NK-92 (cell line): ENCODE results near the gene DAND5.

Experiments
- DNase-seq: peaks from one replicate; lab custom pipeline; 2025; ENCODE audit not compliant: unreplicated experiment; lab: John Stamatoyannopoulos, UW

The DAND5 gene

DNA sequence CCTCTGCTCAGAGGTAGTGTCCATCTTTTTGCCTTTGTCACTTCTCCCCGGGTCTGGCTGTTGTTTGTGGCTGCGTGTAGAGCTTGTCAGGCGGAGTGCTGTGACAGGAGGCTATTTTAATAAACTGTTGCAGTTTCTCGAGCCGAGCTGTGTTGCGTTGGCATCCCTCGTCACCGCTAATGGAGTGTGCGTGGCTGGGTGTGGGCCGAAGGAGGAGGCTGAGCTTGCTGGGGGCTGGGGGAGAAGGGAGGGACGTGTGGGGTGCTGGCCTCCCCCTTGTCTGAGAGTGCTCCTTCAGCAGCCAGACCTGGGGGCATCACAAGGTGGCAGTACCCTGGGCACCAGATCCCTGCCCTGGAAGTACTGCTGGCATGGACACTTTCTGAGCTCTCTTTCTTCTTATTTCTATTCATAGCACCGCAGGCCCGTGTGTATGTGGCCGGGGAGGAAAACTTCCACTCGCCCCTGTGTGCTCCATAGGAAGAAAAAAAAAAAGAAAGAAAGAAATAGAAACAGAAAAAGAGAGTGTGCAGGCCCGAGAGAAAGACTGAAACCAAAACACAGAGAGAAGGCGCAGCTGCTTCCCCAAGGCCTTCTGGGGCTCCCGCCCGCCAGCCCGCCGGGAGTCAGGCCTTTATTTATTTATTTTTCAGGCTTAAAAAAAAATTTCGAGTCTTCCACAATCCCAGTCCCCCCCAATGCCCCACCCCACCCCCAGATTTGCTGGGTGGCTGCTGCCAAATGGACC is 52.9 kb downstream of the DAND5 start:
- no peak for DNase-seq

DNA sequence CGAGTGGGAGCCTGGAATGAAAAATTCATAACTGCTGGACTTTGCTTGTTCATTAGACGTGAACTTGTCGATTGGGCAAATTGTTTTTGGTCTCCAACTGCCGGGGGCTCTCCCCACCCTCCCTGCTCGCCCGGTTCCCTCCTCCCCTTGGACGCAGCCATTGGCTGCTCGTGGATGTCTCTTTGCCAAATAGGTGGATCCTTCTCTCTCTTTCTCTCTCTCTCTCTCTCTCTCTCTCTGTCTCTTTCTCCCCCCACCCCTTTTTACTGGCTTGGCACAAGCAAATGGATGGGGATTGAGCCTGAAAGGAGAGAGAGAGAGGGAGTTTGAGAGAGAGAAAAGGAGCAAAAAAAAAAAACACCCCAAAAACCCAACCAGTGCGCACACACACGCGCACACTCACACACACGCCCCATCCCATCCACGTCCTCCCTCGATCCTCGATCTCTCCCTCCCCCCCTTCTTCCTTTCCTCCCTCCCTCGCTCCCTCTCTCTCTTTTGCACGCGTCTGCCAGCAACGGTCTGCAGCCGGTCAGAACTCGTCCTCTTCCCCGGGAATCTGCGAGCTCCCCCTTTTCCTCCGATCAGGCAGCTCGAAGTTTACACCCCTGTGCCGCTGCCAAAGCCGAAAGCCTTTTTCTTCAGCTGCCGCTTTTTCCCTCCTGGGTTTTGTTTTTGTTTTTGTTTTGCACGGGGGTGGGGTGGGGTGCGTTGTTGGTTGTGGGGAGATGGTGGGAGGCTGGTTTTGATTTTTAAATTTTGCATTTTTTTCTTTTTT is 53.7 kb downstream of the DAND5 start:
- no peak for DNase-seq

DNA sequence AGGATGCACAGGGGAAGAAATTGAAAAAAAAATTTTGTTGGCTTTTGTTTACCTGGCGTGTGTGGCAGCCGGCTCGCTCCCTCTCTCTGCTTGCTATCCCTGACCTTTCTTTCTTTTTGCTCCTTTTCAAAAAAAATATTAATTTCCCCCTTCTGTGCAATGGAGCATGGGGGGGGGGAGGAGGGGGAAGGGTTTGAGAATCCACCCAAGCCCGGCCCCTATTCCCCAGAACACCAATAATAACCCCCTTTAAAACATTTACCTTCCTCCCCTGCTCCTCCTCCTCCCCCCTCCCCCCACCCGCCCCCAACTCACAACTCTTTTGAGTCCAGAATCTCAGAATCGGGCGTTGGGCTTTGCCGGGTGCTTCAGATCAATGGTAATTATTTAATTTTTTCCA is 54.3 kb downstream of the DAND5 start:
- DNase-seq: no peak
